ENCODE results near the gene STIM2. TPM values are rescaled to one million over a fixed set of nuclear protein-coding genes. Genes with fewer than 3 reads are reported as not detected.

Gene STIM2
- total and polyA plus RNA-seq, 2 donors (not counting 1 experiment from before 2014, with no cell fraction given) = 48.6 to 96.0 TPM

DNA sequence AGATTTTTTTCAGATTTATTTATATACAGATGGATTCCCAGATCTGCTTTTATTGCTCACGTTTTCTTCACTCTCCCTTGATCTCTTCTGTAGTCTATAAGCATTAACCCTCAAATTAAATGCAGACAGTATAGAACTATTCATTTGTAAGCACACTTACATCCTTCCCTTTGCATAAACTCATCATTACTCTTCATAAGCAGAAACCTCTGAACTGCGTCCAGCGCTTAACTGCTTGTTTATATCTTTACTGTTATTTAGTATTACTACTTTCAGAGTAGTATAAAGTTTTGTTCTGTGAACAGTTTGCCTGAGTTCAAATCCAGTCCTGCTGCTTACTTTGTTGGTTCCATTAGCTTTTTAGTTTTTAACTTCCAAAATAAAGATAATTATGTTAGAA is 132.9 kb downstream of the STIM2 start:
- Histone ChIP-seq H3K4me2 (replicated peaks; ENCODE audit: low read depth, low read length, poor library complexity, severe bottlenecking) (peak overlapping the region; percentile 66), H3K36me3 (replicated peaks in 1 of 2; ENCODE audit: control extremely low read depth in 1 of 2, control insufficient read depth in 1 of 2, extremely low read depth in 1 of 2, insufficient read depth in 2 of 2, low read length in 1 of 2) (peaks cover 3 to 13% of the 10 kb centered on the region in 2 experiments), H4K20me1 (ENCODE audit: control insufficient read depth, insufficient read depth, low read length, poor library complexity, severe bottlenecking) (no peaks in the 10 kb centered on the region), H3K79me2 (ENCODE audit: control insufficient read depth, insufficient read depth, low read length) (peaks cover 43% of the 10 kb centered on the region), H3K27ac (ENCODE audit: low read length in 2 of 2) (peak overlapping the region; percentile 97 to 99), H3K9me3 (ENCODE audit: control extremely low read depth in 1 of 3, control insufficient read depth in 2 of 3, insufficient read depth in 1 of 3, low read length in 2 of 3) (peaks cover 0 to 2% (median 1%) of the 10 kb centered on the region in 3 donors), H3K4me1 (ENCODE audit: control insufficient read depth in 2 of 2, insufficient read depth in 2 of 2, low read length in 2 of 2) (peaks cover 37 to 52% of the 10 kb centered on the region in 2 donors), H3K9ac (ENCODE audit: low read length) (peak overlapping the region; percentile 72), H3K4me3 (ENCODE audit: control extremely low read depth in 1 of 5, extremely low read depth in 1 of 5, insufficient read depth in 1 of 5, low read depth in 2 of 5, low read length in 4 of 5) (peak overlapping the region in 4 of 5 experiments; percentile 10 to 54 (median 23)), H2AFZ (ENCODE audit: insufficient read depth, low read depth, low read length, poor library complexity, severe bottlenecking) (no peak overlapping the region), H3K27me3 (replicated peaks in 1 of 4; ENCODE audit: control extremely low read depth in 1 of 4, control insufficient read depth in 3 of 4, insufficient read depth in 4 of 4, low read length in 3 of 4) (no peaks in the 10 kb centered on the region)
- Mint-ChIP-seq H3K27ac (no peak overlapping the region), H3K4me3 (no peak overlapping the region), H3K9me3 (ENCODE audit: insufficient read depth) (no peaks in the 10 kb centered on the region), H3K27me3 (no peaks in the 10 kb centered on the region), H3K4me1 (peaks cover 30% of the 10 kb centered on the region)
- CTCF ChIA-PET = interaction anchor here (0.8 to 3.8 kb wide), 8 partner anchors 14 to 271 kb away, joined by 3 to 29 read pairs (median 4); partner anchors contain the start of gene STIM2
- POLR2A ChIA-PET = interaction anchor here (0.5 to 2.0 kb wide), 3 partner anchors 133 to 788 kb away, joined by 3 to 13 read pairs (median 4); partner anchors contain the start of gene STIM2
- intact Hi-C loops (cut with micrococcal nuclease) = loop anchor here (1.0 to 10.0 kb wide), 6 partner anchors 8 to 1759 kb away; partner anchors contain the start of genes PI4K2B, RBPJ, SEL1L3 and TBC1D19
- TF ChIP-seq, protein P1, sequence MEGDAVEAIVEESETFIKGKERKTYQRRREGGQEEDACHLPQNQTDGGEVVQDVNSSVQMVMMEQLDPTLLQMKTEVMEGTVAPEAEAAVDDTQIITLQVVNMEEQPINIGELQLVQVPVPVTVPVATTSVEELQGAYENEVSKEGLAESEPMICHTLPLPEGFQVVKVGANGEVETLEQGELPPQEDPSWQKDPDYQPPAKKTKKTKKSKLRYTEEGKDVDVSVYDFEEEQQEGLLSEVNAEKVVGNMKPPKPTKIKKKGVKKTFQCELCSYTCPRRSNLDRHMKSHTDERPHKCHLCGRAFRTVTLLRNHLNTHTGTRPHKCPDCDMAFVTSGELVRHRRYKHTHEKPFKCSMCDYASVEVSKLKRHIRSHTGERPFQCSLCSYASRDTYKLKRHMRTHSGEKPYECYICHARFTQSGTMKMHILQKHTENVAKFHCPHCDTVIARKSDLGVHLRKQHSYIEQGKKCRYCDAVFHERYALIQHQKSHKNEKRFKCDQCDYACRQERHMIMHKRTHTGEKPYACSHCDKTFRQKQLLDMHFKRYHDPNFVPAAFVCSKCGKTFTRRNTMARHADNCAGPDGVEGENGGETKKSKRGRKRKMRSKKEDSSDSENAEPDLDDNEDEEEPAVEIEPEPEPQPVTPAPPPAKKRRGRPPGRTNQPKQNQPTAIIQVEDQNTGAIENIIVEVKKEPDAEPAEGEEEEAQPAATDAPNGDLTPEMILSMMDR (IDR thresholded peaks at IDR 0.05) = no peak
- no peak for TF ChIP-seq EZH2 (IDR thresholded peaks at IDR 0.05; ENCODE audit: borderline replicate concordance, insufficient read depth, low read depth, low read length, poor library complexity, severe bottlenecking)
- no CpG with 5 or more reads among the region's 3 CpGs for WGBS (ENCODE audit: insufficient coverage)
- peak; percentile 12 for ATAC-seq (ENCODE audit: low read depth)
- no peak for DNase-seq

DNA sequence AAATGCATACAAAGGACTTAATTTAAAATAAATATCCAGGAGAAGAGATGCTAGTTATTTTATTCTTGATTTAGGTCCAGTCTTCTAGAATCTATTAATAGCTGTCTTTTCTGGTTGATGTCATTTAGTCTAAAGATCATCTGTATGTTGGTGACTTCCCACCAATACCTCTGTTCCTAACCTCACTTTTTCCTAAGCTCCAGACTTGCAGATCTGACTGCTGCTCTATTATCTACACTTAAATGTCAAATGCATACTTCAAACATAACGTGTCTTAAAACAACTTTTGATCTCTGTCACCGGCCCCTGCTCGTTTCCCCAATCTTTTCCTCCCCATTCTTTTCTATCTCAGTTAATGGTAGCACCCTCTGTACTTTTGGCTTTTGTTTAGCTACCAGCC is 133.3 kb downstream of the STIM2 start:
- Histone ChIP-seq H3K27ac (ENCODE audit: low read length in 2 of 2) (peak overlapping the region; percentile 97 to 99), H3K9ac (ENCODE audit: low read length) (peak overlapping the region; percentile 72), H3K4me2 (replicated peaks; ENCODE audit: low read depth, low read length, poor library complexity, severe bottlenecking) (peak overlapping the region; percentile 66), H3K4me1 (ENCODE audit: control insufficient read depth in 2 of 2, insufficient read depth in 2 of 2, low read length in 2 of 2) (peaks cover 37 to 52% of the 10 kb centered on the region in 2 donors), H3K9me3 (ENCODE audit: control extremely low read depth in 1 of 3, control insufficient read depth in 2 of 3, insufficient read depth in 1 of 3, low read length in 2 of 3) (peaks cover 0 to 2% (median 1%) of the 10 kb centered on the region in 3 donors), H3K27me3 (replicated peaks in 1 of 4; ENCODE audit: control extremely low read depth in 1 of 4, control insufficient read depth in 3 of 4, insufficient read depth in 4 of 4, low read length in 3 of 4) (no peaks in the 10 kb centered on the region), H3K4me3 (ENCODE audit: control extremely low read depth in 1 of 5, extremely low read depth in 1 of 5, insufficient read depth in 1 of 5, low read depth in 2 of 5, low read length in 4 of 5) (peak overlapping the region in 1 of 5 experiments; percentile 54), H4K20me1 (ENCODE audit: control insufficient read depth, insufficient read depth, low read length, poor library complexity, severe bottlenecking) (no peaks in the 10 kb centered on the region), H3K79me2 (ENCODE audit: control insufficient read depth, insufficient read depth, low read length) (peaks cover 41% of the 10 kb centered on the region), H3K36me3 (replicated peaks in 1 of 2; ENCODE audit: control extremely low read depth in 1 of 2, control insufficient read depth in 1 of 2, extremely low read depth in 1 of 2, insufficient read depth in 2 of 2, low read length in 1 of 2) (peaks cover 3 to 11% of the 10 kb centered on the region in 2 experiments), H2AFZ (ENCODE audit: insufficient read depth, low read depth, low read length, poor library complexity, severe bottlenecking) (no peak overlapping the region)
- no peak overlapping the region for H3K27ac Mint-ChIP-seq
- WGBS (ENCODE audit: insufficient coverage) = 55% methylated on average over 2 of the region's 3 CpGs
- no peaks in the 10 kb centered on the region for H3K27me3 Mint-ChIP-seq
- intact Hi-C loops (cut with micrococcal nuclease) = loop anchor here (1.0 to 10.0 kb wide), 7 partner anchors 7 to 1759 kb away; partner anchors contain the start of genes PI4K2B, RBPJ, SEL1L3 and TBC1D19
- no peak overlapping the region for H3K4me3 Mint-ChIP-seq
- H3K9me3 Mint-ChIP-seq (ENCODE audit: insufficient read depth) = no peaks in the 10 kb centered on the region
- TF ChIP-seq, protein P1 (IDR thresholded peaks at IDR 0.05) = no peak
- TF ChIP-seq EZH2 (IDR thresholded peaks at IDR 0.05; ENCODE audit: borderline replicate concordance, insufficient read depth, low read depth, low read length, poor library complexity, severe bottlenecking) = no peak
- CTCF ChIA-PET = interaction anchor here (1.3 to 3.8 kb wide), 5 partner anchors 14 to 198 kb away, joined by 4 to 29 read pairs (median 14); partner anchors contain the start of gene STIM2
- POLR2A ChIA-PET = interaction anchor here (0.5 to 2.0 kb wide), 3 partner anchors 133 to 788 kb away, joined by 3 to 13 read pairs (median 4); partner anchors contain the start of gene STIM2
- no peak for ATAC-seq (ENCODE audit: low read depth)
- no peak for DNase-seq
- peaks cover 30% of the 10 kb centered on the region for H3K4me1 Mint-ChIP-seq

All from B cell (primary cell).